ENCODE results near the gene YY1.

DNA sequence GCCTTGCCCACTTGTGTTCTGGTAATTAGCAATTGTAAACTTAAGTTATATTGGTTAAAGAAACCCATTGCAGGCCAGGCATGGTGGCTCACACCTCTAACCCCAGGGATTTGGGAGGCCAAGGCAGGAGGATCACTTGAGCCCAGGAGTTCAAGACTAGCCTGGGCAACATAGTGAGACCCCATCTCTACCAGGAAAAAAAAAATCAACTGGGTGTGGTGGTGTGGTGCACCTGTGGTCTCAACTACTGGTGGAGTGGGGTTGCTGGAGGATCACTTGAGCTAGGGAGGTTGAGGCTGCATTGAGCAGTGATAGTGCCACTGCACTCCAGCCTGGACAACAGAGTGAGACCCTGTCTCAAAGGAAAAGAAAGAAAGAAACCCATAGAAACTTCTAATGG is 13.7 kb downstream of the YY1 start:
- TF ChIP-seq, protein P1, sequence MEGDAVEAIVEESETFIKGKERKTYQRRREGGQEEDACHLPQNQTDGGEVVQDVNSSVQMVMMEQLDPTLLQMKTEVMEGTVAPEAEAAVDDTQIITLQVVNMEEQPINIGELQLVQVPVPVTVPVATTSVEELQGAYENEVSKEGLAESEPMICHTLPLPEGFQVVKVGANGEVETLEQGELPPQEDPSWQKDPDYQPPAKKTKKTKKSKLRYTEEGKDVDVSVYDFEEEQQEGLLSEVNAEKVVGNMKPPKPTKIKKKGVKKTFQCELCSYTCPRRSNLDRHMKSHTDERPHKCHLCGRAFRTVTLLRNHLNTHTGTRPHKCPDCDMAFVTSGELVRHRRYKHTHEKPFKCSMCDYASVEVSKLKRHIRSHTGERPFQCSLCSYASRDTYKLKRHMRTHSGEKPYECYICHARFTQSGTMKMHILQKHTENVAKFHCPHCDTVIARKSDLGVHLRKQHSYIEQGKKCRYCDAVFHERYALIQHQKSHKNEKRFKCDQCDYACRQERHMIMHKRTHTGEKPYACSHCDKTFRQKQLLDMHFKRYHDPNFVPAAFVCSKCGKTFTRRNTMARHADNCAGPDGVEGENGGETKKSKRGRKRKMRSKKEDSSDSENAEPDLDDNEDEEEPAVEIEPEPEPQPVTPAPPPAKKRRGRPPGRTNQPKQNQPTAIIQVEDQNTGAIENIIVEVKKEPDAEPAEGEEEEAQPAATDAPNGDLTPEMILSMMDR (IDR thresholded peaks at IDR 0.05), result no peak
- TF ChIP-seq EZH2 (IDR thresholded peaks at IDR 0.05), result no peak
- TF ChIP-seq EZH2phosphoT487 (IDR thresholded peaks at IDR 0.05), result no peak

Measured in neural progenitor cell (in vitro differentiated cells).